GM12873 (cell line): Measurements from ENCODE around the gene FMNL2.

Experiments used
- CTCF ChIP-seq: IDR thresholded peaks from 2 replicates; pipeline ENCODE4 v1.5.1; 2012; ENCODE audit warnings: low read depth, mild to moderate bottlenecking, moderate library complexity, low read length, control low read depth; ENCODE audit not compliant: insufficient read depth; ENCODE audit errors: missing control alignments

Gene FMNL2

GRCh38 chr2:152379089-152379488 lies 44.1 kb downstream of the FMNL2 start:
- no peak for TF ChIP-seq CTCF

GRCh38 chr2:152380261-152381055 lies 45.5 kb downstream of the FMNL2 start:
- TF ChIP-seq CTCF = no peak

- TF ChIP-seq CTCF = no peak
Measured at GRCh38 chr2:152383702-152384101, 48.7 kb downstream of the FMNL2 start.

GRCh38 chr2:152384992-152385391 lies 50.0 kb downstream of the FMNL2 start:
- TF ChIP-seq CTCF = no peak

GRCh38 chr2:152385650-152386049 lies 50.7 kb downstream of the FMNL2 start:
- no peak for TF ChIP-seq CTCF

- TF ChIP-seq CTCF = no peak
Measured at GRCh38 chr2:152386266-152386665, 51.3 kb downstream of the FMNL2 start.

GRCh38 chr2:152387041-152387440 lies 52.1 kb downstream of the FMNL2 start:
- no peak for TF ChIP-seq CTCF
